ENCODE results near the gene CEP112. TPM values are rescaled to one million over a fixed set of nuclear protein-coding genes. Genes with fewer than 3 reads are reported as not detected.

The CEP112 gene
- total and polyA plus RNA-seq, 8 donors, result 8.4 to 11.4 (median 9.8) TPM

GRCh38 chr17:66228887-66229782, 37.2 kb upstream of the CEP112 start, which contains the start of gene APOH:
Gene APOH, minus strand, starts transcription at chr17:66229415. Its CDS starts 36 bp downstream, at chr17:66229379.
- WGBS, 2 donors, result 45 to 46% methylated on average over 20 of the region's 20 CpGs
- H3K27ac ChIP-seq, result peak within 1 kb of the TSS in 2 of 4 donors; percentile 25 to 57
- peak in 3 of 6 donors; percentile 17 to 24 (median 20) for DNase-seq
- peak; percentile 83 to 93 (median 90) for ATAC-seq
- no peaks in the 10 kb centered on the region for H3K36me3 ChIP-seq
- no peak for TF ChIP-seq CTCF (IDR thresholded peaks at IDR 0.05)
- no peaks in the 10 kb centered on the region for H3K9me3 ChIP-seq
- intact Hi-C loops (cut with DNase I), result no loop called here
- FAIRE-seq, result peak; percentile 23
- peaks cover 4 to 24% (median 18%) of the 10 kb centered on the region in 3 donors for H3K4me1 ChIP-seq
- H3K4me3 ChIP-seq, result no peak within 1 kb of the TSS
- H3K27me3 ChIP-seq, result no peaks in the 10 kb centered on the region

- no peak overlapping the region for H3K4me3 ChIP-seq
- no peaks in the 10 kb centered on the region for H3K27me3 ChIP-seq
- H3K9me3 ChIP-seq, result no peaks in the 10 kb centered on the region
- no peak for FAIRE-seq
- 96 to 97% methylated on average over 4 of the region's 4 CpGs for WGBS, 2 donors
- H3K27ac ChIP-seq, result no peak overlapping the region
- no peak for ATAC-seq
- DNase-seq, result no peak
- peaks cover 4 to 20% (median 18%) of the 10 kb centered on the region in 3 donors for H3K4me1 ChIP-seq
- no peak for TF ChIP-seq CTCF (IDR thresholded peaks at IDR 0.05)
- H3K36me3 ChIP-seq, result no peaks in the 10 kb centered on the region
- intact Hi-C loops (cut with DNase I), result no loop called here
Measured at GRCh38 chr17:66227212-66228045, 35.5 kb upstream of the CEP112 start.

GRCh38 chr17:66222798-66223350, 30.9 kb upstream of the CEP112 start:
- intact Hi-C loops (cut with DNase I), result no loop called here
- Histone ChIP-seq H3K27me3 (no peaks in the 10 kb centered on the region), H3K4me3 (no peak overlapping the region), H3K4me1 (no peaks in the 10 kb centered on the region), H3K36me3 (no peaks in the 10 kb centered on the region), H3K9me3 (no peaks in the 10 kb centered on the region), H3K27ac (no peak overlapping the region)
- WGBS, 2 donors, result 84 to 87% methylated on average over 5 of the region's 5 CpGs
- FAIRE-seq, result no peak
- ATAC-seq, result no peak
- no peak for DNase-seq
- no peak for TF ChIP-seq CTCF (IDR thresholded peaks at IDR 0.05)

GRCh38 chr17:66221755-66222530, 30.0 kb upstream of the CEP112 start:
- intact Hi-C loops (cut with DNase I), result no loop called here
- no peak for ATAC-seq
- no peak overlapping the region for H3K27ac ChIP-seq
- 89 to 92% methylated on average over 11 of the region's 11 CpGs for WGBS, 2 donors
- H3K9me3 ChIP-seq, result no peaks in the 10 kb centered on the region
- H3K4me1 ChIP-seq, result no peaks in the 10 kb centered on the region
- no peak for FAIRE-seq
- no peak for DNase-seq
- no peaks in the 10 kb centered on the region for H3K27me3 ChIP-seq
- TF ChIP-seq CTCF (IDR thresholded peaks at IDR 0.05), result no peak
- H3K36me3 ChIP-seq, result no peaks in the 10 kb centered on the region
- H3K4me3 ChIP-seq, result no peak overlapping the region
